Calu3 (cell line): ENCODE measurements around the gene FAM118B. TPM values are rescaled to one million over a fixed set of nuclear protein-coding genes. Genes with fewer than 3 reads are reported as not detected.

Source experiments
- BruUV-seq: library from RNA; stranded (reverse); fragments of 400-500 nt; replicated peaks from 2 replicates; lab custom pipeline; 2021; lab: Mats Ljungman, UMichigan
- CTCF ChIA-PET: fragments of 300-600 bp; sonication (Branson Sonifier 250); formaldehyde crosslinking; loops from one replicate; lab custom pipeline; 2022; ENCODE audit warnings: antibody characterized with exemption; lab: Charles Lee
- DNase-seq: peaks from one replicate; pipeline ENCODE4 v3.0.0; 2022
- H3K27ac Mint-ChIP-seq: one replicate; pipeline ENCODE4 v1.8.0; 2022; ENCODE audit warnings: mixed read lengths; ENCODE audit not compliant: unreplicated experiment
- H3K27me3 Mint-ChIP-seq: one replicate; pipeline ENCODE4 v1.8.0; 2022; ENCODE audit warnings: mixed read lengths; ENCODE audit not compliant: unreplicated experiment
- H3K36me3 Mint-ChIP-seq: one replicate; pipeline ENCODE4 v1.8.0; 2022; ENCODE audit warnings: mild to moderate bottlenecking, moderate library complexity, mixed read lengths; ENCODE audit not compliant: insufficient read depth, unreplicated experiment
- H3K4me1 Mint-ChIP-seq: one replicate; pipeline ENCODE4 v1.8.0; 2022; ENCODE audit warnings: mild to moderate bottlenecking, low read depth, mixed read lengths; ENCODE audit not compliant: unreplicated experiment
- H3K4me3 Mint-ChIP-seq: one replicate; pipeline ENCODE4 v1.8.0; 2022; ENCODE audit warnings: mild to moderate bottlenecking, low read depth, moderate library complexity, mixed read lengths; ENCODE audit not compliant: unreplicated experiment
- H3K9me3 Mint-ChIP-seq: one replicate; pipeline ENCODE4 v1.8.0; 2022; ENCODE audit warnings: low read depth, mixed read lengths; ENCODE audit not compliant: unreplicated experiment
- CTCF ChIP-seq: fragments of 200-600 bp; IDR thresholded peaks from one replicate; pipeline ENCODE4 v1.8.0; 2022; ENCODE audit warnings: antibody characterized with exemption; ENCODE audit not compliant: unreplicated experiment
- intact Hi-C: fragments of 100-400 bp; cut with micrococcal nuclease; formaldehyde crosslinking; loops from one replicate; pipeline ENCODE4 v1.10.0; 2022; ENCODE audit not compliant: unreplicated experiment
- total RNA-seq: library from RNA; stranded (reverse); gene quantifications from 2 replicates; pipeline ENCODE4 v1.2.3, GENCODE V29; 2022

The FAM118B gene
- total RNA-seq, 1 experiment from 2014 or later: 15.7 TPM

DNA sequence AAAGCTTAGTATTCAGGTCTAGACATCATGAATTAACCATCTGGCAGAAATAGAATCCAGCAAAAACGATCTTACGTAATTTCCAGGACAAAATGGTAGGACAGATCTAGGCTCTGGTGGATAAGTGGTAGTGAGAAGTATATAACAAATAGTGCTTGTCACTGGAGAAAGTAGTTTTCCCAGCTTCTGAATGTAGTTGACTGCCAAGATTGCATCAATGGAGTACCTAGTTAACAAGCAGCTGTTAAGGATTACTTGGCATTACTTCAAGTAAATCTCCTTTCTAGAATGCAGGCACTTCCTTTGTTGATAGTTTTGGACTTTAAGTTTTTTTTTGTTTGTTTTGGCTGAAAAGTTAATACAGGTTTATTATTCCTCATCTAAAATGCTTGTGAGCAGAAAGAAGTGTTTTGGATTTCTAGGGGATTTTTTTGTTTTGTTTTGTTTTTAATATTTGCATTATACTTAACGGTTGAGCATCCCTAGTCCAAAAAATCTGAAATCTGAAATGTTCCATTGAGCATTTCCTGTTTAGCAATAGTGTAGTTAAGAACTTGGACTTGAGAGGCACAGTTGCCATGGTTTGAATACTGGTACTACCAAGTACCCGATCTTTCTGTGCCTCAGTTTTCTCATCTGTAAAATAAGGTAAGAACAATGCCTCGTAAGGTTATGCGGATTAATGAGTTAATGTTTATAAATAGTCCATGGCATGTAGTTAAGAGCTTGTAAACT lies 20.3 kb downstream of the FAM118B start:
- intact Hi-C loops: no loop called here

GRCh38 chr11:126232683-126233082 lies 21.1 kb downstream of the FAM118B start:
- Mint-ChIP-seq H3K4me1 (no peaks in the 10 kb centered on the region), H3K9me3 (no peaks in the 10 kb centered on the region), H3K27me3 (no peaks in the 10 kb centered on the region), H3K36me3 (no peaks in the 10 kb centered on the region), H3K4me3 (no peak overlapping the region), H3K27ac (no peak overlapping the region)
- intact Hi-C loops: no loop called here
- TF ChIP-seq CTCF: no peak
- BruUV-seq: no TSS peak
- no peak for DNase-seq
- CTCF ChIA-PET: no interaction called here

More for the DNA sequence above, 20.3 kb downstream of the FAM118B start:
- CTCF ChIA-PET: no interaction called here
- Mint-ChIP-seq H3K4me1 (no peaks in the 10 kb centered on the region), H3K9me3 (no peaks in the 10 kb centered on the region), H3K36me3 (no peaks in the 10 kb centered on the region), H3K27me3 (no peaks in the 10 kb centered on the region), H3K4me3 (no peak overlapping the region), H3K27ac (no peak overlapping the region)
- DNase-seq: no peak
- TF ChIP-seq CTCF: no peak
- no TSS peak for BruUV-seq

- H3K4me3 Mint-ChIP-seq: no peak overlapping the region
- no peaks in the 10 kb centered on the region for H3K4me1 Mint-ChIP-seq
Observed at GRCh38 chr11:126233391-126233790, 21.8 kb downstream of the FAM118B start.

GRCh38 chr11:126246636-126247035 lies 35.1 kb downstream of the FAM118B start:
- Mint-ChIP-seq H3K27me3 (no peaks in the 10 kb centered on the region), H3K36me3 (no peaks in the 10 kb centered on the region), H3K4me3 (no peak overlapping the region), H3K9me3 (no peaks in the 10 kb centered on the region), H3K4me1 (no peaks in the 10 kb centered on the region), H3K27ac (no peak overlapping the region)
- BruUV-seq: no TSS peak
- CTCF ChIA-PET: interaction anchor here (0.5 kb wide), 1 partner anchor 360 kb away, joined by 3 read pairs; no protein-coding TSS in a partner anchor
- no peak for TF ChIP-seq CTCF
- no peak for DNase-seq
- intact Hi-C loops: no loop called here

More at GRCh38 chr11:126233391-126233790, 21.8 kb downstream of the FAM118B start:
- Mint-ChIP-seq H3K36me3 (no peaks in the 10 kb centered on the region), H3K27me3 (no peaks in the 10 kb centered on the region), H3K9me3 (no peaks in the 10 kb centered on the region), H3K27ac (no peak overlapping the region)
- intact Hi-C loops: no loop called here
- BruUV-seq: no TSS peak
- DNase-seq: no peak
- CTCF ChIA-PET: no interaction called here
- TF ChIP-seq CTCF: no peak
